Mucosa of stomach (tissue), 1 donor: ENCODE data around the gene SPG21.

ENCODE experiments used
- H3K27me3 ChIP-seq: one replicate; pipeline ENCODE4 v1.7.0; 2013; ENCODE audit warnings: mild to moderate bottlenecking, low read length; ENCODE audit not compliant: control insufficient read depth, insufficient read depth
- H3K36me3 ChIP-seq: one replicate; pipeline ENCODE4 v1.7.0; 2013; ENCODE audit warnings: low read length; ENCODE audit not compliant: control insufficient read depth, insufficient read depth
- H3K4me1 ChIP-seq: one replicate; pipeline ENCODE4 v1.7.0; 2013; ENCODE audit warnings: mild to moderate bottlenecking, low read length; ENCODE audit not compliant: control insufficient read depth, insufficient read depth
- H3K4me3 ChIP-seq: one replicate; pipeline ENCODE4 v1.7.0; 2013; ENCODE audit warnings: low read length
- H3K9ac ChIP-seq: one replicate; pipeline ENCODE4 v1.7.0; 2013; ENCODE audit warnings: mild to moderate bottlenecking, low read length, moderate library complexity
- H3K9me3 ChIP-seq: one replicate; pipeline ENCODE4 v1.7.0; 2013; ENCODE audit warnings: mild to moderate bottlenecking, low read length, moderate library complexity; ENCODE audit not compliant: control insufficient read depth
- donor health status: Pancreatic carcinoma.

SPG21 gene

DNA sequence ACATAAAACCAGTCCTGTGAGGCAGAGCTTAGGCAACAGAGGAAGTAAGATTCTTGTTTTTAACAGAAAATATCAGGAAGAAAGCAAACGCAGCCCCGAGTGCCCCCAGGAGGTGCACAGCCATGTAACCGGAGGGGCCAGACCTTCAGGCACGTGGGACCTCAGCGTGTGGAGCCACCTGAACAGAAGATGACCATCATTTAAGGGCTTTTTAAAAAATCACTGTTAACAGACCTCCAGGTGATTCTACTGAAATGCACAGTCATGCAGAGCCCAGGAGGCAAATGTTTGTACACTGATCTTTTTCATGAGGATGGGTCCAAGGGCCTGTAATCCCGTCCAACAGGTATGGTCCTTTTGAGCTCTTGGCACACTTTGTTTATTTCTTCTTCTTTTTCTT lies 38.8 kb downstream of the SPG21 start:
- Histone ChIP-seq H3K4me1 (no peaks in the 10 kb centered on the region), H3K36me3 (peaks cover 10% of the 10 kb centered on the region)

GRCh38 chr15:64949383-64950186 lies 40.1 kb downstream of the SPG21 start:
- Histone ChIP-seq H3K27me3 (no peaks in the 10 kb centered on the region), H3K4me3 (no peak overlapping the region), H3K36me3 (no peaks in the 10 kb centered on the region), H3K9ac (no peak overlapping the region), H3K4me1 (no peaks in the 10 kb centered on the region), H3K9me3 (no peaks in the 10 kb centered on the region)

More for the DNA sequence above, 38.8 kb downstream of the SPG21 start:
- Histone ChIP-seq H3K9ac (no peak overlapping the region), H3K9me3 (no peaks in the 10 kb centered on the region), H3K4me3 (no peak overlapping the region), H3K27me3 (no peaks in the 10 kb centered on the region)

GRCh38 chr15:64948916-64949315 lies 40.8 kb downstream of the SPG21 start:
- Histone ChIP-seq H3K9me3 (no peaks in the 10 kb centered on the region), H3K4me1 (no peaks in the 10 kb centered on the region), H3K27me3 (no peaks in the 10 kb centered on the region), H3K9ac (no peak overlapping the region), H3K4me3 (no peak overlapping the region), H3K36me3 (no peaks in the 10 kb centered on the region)

DNA sequence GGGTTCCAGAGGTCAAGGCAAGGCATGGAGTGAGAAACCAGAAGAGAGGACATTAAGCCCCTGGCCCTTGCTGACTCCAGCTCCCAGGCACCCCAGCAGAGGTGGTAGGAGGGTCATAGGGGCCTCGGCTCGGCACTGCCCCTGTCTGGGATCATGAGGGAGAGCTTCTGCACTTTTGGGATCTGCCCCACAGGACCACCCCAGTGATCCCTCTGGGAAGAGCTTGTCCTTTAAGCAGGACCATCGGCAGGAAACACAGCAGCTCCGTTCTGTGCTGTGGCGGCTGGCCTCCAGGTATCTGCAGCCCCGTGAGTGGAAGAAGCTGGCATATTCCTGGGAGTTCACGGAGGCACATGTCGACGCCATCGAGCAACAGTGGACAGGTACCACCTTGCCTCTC lies 42.5 kb downstream of the SPG21 start:
- H3K9ac ChIP-seq, result no peak overlapping the region
- no peak overlapping the region for H3K4me3 ChIP-seq
- no peaks in the 10 kb centered on the region for H3K36me3 ChIP-seq
- no peaks in the 10 kb centered on the region for H3K4me1 ChIP-seq
- H3K27me3 ChIP-seq, result no peaks in the 10 kb centered on the region
- no peaks in the 10 kb centered on the region for H3K9me3 ChIP-seq

DNA sequence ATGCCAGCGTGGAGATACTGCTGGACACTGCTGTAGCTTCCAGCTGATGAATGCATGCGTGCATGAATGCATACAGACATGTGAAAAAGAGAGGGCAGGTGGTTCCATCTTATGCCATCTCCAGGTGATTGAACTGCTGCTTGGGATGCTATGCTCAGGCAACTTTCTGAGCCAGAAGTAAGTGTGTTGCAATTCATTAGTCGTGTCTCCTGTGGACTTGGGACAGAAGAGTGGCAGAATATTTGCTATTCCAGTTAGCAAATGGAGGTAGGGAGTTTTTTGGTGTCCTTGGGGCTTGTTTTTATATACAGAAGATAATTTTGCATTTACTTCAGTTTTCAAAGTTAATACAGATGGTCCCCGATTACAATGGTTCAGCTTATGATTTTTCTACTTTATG lies 44.8 kb downstream of the SPG21 start:
- Histone ChIP-seq H3K9me3 (no peaks in the 10 kb centered on the region), H3K36me3 (no peaks in the 10 kb centered on the region), H3K27me3 (no peaks in the 10 kb centered on the region), H3K4me3 (no peak overlapping the region), H3K9ac (no peak overlapping the region), H3K4me1 (no peaks in the 10 kb centered on the region)

- Histone ChIP-seq H3K4me1 (no peaks in the 10 kb centered on the region), H3K4me3 (no peak overlapping the region), H3K9me3 (no peaks in the 10 kb centered on the region), H3K9ac (no peak overlapping the region), H3K27me3 (no peaks in the 10 kb centered on the region), H3K36me3 (no peaks in the 10 kb centered on the region)
These were observed 46.0 kb downstream of the SPG21 start for GRCh38 chr15:64943512-64944225.

GRCh38 chr15:64942356-64942755 lies 47.4 kb downstream of the SPG21 start:
- no peaks in the 10 kb centered on the region for H3K36me3 ChIP-seq
- H3K9ac ChIP-seq, result no peak overlapping the region

GRCh38 chr15:64938192-64938591 lies 51.5 kb downstream of the SPG21 start:
- no peaks in the 10 kb centered on the region for H3K36me3 ChIP-seq
- no peak overlapping the region for H3K4me3 ChIP-seq
- no peaks in the 10 kb centered on the region for H3K4me1 ChIP-seq

More at GRCh38 chr15:64942356-64942755, 47.4 kb downstream of the SPG21 start:
- Histone ChIP-seq H3K4me1 (no peaks in the 10 kb centered on the region), H3K4me3 (no peak overlapping the region), H3K27me3 (no peaks in the 10 kb centered on the region), H3K9me3 (no peaks in the 10 kb centered on the region)

GRCh38 chr15:64934023-64934422 lies 55.7 kb downstream of the SPG21 start:
- Histone ChIP-seq H3K9ac (no peak overlapping the region), H3K9me3 (no peaks in the 10 kb centered on the region), H3K4me3 (no peak overlapping the region), H3K27me3 (no peaks in the 10 kb centered on the region), H3K36me3 (no peaks in the 10 kb centered on the region), H3K4me1 (no peaks in the 10 kb centered on the region)

More at GRCh38 chr15:64938192-64938591, 51.5 kb downstream of the SPG21 start:
- H3K27me3 ChIP-seq, result no peaks in the 10 kb centered on the region
- no peak overlapping the region for H3K9ac ChIP-seq
- no peaks in the 10 kb centered on the region for H3K9me3 ChIP-seq

GRCh38 chr15:64931381-64931780 lies 58.3 kb downstream of the SPG21 start:
- H3K4me3 ChIP-seq, result no peak overlapping the region
- no peaks in the 10 kb centered on the region for H3K27me3 ChIP-seq
- H3K4me1 ChIP-seq, result no peaks in the 10 kb centered on the region
- no peaks in the 10 kb centered on the region for H3K36me3 ChIP-seq
- no peaks in the 10 kb centered on the region for H3K9me3 ChIP-seq
- no peak overlapping the region for H3K9ac ChIP-seq

DNA sequence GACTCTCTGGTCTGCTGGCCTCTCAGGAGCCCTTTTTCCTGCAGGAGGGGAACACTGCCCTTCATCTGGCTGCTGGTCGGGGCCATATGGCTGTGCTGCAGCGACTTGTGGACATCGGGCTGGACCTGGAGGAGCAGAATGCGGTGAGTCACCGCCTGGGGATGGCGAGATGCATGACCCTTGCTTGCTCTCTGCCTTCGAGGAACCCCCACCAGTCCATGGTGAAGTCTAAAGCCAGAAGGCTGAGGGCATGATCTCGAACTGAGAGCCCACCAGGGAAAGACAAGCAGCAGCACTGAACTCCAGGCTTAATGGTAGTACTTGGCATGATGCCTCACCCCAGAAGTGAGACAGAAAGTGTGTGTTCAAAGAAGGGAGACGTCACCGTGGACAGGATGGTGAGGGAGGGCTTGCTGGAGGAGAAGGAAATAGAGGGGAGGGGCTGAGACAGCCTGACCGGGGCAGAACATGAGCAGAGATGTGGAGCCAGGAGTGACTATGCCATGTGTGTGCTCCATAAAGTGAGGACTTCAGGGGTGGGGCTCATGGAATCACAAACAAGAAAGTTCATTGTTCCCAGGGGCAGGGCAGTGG lies 58.8 kb downstream of the SPG21 start:
- H3K9me3 ChIP-seq, result no peaks in the 10 kb centered on the region
- H3K4me1 ChIP-seq, result no peaks in the 10 kb centered on the region
- no peaks in the 10 kb centered on the region for H3K36me3 ChIP-seq

GRCh38 chr15:64930019-64930652 lies 59.6 kb downstream of the SPG21 start:
- H3K9me3 ChIP-seq, result no peaks in the 10 kb centered on the region
- H3K4me3 ChIP-seq, result no peak overlapping the region
- no peaks in the 10 kb centered on the region for H3K4me1 ChIP-seq
- H3K27me3 ChIP-seq, result no peaks in the 10 kb centered on the region
- H3K9ac ChIP-seq, result no peak overlapping the region
- H3K36me3 ChIP-seq, result no peaks in the 10 kb centered on the region

More for the DNA sequence above, 58.8 kb downstream of the SPG21 start:
- Histone ChIP-seq H3K9ac (no peak overlapping the region), H3K27me3 (no peaks in the 10 kb centered on the region), H3K4me3 (no peak overlapping the region)
